GM19023 (cell line): Measurements from ENCODE around the gene REC8.
A peak's percentile ranks its signal among the peaks of the same experiment; 100 is the strongest.

ENCODE experiments used
- ATAC-seq: cut with Tn5 transposase; IDR thresholded peaks from one replicate; pipeline ENCODE4 v1.9.1; 2021; ENCODE audit warnings: mild to moderate bottlenecking, moderate library complexity; ENCODE audit not compliant: unreplicated experiment

Gene REC8

DNA sequence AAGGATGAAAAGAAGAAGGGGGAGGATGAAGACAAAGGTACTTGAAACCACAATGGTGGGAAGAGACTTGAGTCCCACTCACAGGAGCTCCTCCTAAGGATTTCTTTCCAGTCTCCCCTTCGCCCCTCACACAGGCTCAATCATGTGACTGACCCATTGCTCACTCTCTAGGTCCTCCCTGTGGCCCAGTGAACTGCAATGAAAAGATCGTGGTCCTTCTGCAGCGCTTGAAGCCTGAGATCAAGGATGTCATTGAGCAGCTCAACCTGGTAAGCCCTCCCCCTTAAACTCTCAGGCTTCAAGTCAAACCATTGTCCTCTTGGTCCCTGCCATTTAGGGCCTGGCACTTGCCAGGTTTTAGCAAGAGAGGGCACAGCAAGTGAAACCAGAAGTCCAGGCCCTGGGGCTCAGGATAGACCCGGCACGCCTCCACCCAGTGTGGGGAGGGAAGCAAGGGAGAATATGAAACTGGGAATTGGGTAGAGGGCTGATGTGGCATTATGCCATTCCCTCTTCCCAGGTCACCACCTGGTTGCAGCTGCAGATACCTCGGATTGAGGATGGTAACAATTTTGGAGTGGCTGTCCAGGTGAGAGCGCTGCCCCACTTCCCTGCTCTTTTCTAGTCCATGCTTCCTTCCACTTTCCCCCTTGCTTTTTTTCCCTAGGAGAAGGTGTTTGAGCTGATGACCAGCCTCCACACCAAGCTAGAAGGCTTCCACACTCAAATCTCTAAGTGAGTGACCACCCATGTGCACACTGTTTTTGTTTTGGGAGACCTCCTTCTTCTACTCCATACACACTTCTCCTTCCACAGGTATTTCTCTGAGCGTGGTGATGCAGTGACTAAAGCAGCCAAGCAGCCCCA is 34.1 kb upstream of the REC8 start:
- no peak for ATAC-seq

- ATAC-seq, result no peak
Observed at GRCh38 chr14:24138396-24139271, 33.2 kb upstream of the REC8 start.

- no peak for ATAC-seq
Observed at GRCh38 chr14:24139272-24139934, 32.5 kb upstream of the REC8 start.

GRCh38 chr14:24141097-24141880 is 30.6 kb upstream of the REC8 start, which contains the start of gene EMC9:
Gene EMC9 (minus strand): TSS chr14:24141591. CDS start chr14:24141304, 287 bp downstream.
- peak; percentile 89 for ATAC-seq

DNA sequence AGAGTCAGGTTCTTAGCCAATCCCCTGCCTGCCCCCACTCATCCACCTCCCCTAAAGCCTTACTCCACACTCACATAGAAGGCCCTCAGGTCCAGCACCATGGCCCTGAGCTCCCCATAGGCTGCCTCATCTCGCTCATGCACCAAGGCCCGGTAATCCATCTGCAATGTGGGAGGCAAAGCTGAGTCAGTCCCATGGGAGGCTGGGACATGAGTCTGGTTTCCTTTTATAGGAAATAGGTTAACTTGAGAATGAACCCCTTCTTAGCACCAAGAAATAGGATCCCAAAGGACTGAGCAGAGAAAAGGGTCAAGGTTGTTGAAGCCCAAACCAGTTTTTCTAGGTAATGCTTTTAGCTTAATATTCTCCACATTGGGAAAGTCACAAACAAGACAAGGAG is 28.4 kb upstream of the REC8 start:
- no peak for ATAC-seq

- ATAC-seq, result no peak
Observed at GRCh38 chr14:24144451-24144850, 27.4 kb upstream of the REC8 start.

GRCh38 chr14:24145219-24145618 is 26.7 kb upstream of the REC8 start:
- ATAC-seq, result no peak

DNA sequence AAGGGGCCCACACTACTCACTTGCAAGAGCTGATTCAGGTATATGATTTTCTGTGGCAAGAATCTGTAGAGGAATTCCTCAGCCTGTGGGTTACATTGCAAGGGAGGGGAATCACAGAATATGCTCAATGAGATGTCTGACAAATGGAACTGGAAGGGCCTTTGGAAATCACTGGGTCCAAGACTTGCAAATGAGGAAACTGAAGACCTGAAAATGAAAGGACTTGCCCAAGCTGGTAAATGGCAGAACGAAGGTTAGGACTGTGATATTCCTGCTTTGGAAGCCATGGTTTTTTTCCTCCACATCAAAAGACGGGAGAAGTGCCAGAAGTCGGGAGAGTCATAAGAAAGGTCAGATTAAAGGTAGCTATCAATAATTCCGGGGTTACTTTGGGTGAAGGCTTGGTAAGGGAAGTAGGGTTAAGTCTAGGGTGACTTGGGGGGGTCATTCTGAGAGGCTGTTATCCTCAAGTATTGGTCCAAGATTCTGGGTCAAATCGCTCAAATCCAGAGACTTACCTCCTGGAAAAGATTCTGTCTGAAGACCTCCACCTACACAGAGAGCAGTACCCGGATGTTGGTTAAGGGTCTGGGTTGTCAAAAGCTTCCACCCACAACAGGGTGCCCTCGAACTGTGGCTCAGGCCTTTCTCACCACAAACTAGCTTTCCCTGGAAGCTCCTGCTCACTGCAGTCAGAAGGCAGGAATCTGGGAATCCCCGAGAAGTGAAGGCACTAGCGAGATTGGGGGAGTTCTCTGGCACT is 26.0 kb upstream of the REC8 start:
- no peak for ATAC-seq

DNA sequence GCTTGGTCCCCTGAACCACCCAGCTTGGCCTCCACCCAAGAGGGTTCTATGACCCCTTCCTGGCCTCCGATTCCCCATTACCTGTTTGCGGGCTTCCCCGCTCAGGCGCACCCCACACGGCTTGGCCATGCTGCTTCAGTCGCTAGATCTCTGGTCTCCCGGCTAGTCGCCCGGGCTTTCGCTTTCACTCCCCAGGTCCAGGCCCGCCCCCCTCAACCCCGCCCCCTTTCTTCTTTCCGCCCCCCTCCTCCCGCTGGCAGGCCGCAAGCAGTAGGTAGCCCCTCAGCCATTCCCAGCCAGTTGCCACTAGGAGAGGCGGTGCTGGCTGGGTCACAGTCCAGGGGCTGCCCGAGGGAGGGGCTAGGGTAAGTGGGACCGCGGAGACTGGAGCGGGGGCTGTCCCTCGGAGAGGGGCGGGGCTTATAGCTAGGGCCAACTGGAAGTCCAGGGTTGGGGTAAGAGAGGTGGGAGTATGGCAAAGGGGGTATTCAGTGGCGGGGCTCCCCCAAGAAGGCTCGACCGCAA is 25.4 kb upstream of the REC8 start, which contains the start of gene PSME2:
Gene PSME2 (minus strand): TSS at position 158 of the 525 bp plus-strand sequence. CDS start 29 bp downstream, at position 129.
- peak; percentile 69 for ATAC-seq

GRCh38 chr14:24146978-24147760 is 24.7 kb upstream of the REC8 start, which contains the start of gene RNF31:
Gene RNF31 (plus strand): TSS chr14:24147498. CDS start chr14:24147699, 201 bp downstream.
- peak; percentile 87 for ATAC-seq

- no peak for ATAC-seq
Observed at GRCh38 chr14:24147761-24148428, 24.0 kb upstream of the REC8 start.

DNA sequence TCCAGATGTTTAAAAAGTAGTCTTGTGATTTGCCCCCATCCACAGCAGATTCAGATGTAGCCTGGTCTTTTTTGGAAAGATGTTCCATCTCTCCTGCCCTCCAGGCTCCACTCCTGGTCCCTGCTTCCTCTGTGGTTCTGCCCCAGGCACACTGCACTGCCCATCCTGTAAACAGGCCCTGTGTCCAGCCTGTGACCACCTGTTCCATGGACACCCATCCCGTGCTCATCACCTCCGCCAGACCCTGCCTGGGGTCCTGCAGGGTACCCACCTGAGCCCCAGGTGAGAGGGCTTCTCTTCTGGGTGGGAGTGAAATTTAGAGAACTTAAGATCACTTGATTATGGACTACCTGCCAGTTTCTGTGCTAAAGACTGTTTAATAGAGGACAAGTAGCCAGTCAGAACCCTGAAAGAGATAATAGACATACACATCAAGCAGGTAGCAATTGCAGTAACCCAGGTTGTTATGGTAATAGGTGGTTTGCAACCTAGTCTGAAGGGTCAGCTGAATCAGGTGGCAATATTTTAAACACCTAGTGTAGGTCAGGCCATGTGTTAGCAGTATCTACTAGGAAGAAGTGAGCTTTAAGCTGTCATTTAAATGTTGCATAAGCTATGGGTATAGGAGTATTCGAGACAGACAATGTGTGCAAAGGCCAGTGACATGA is 22.4 kb upstream of the REC8 start:
- no peak for ATAC-seq

DNA sequence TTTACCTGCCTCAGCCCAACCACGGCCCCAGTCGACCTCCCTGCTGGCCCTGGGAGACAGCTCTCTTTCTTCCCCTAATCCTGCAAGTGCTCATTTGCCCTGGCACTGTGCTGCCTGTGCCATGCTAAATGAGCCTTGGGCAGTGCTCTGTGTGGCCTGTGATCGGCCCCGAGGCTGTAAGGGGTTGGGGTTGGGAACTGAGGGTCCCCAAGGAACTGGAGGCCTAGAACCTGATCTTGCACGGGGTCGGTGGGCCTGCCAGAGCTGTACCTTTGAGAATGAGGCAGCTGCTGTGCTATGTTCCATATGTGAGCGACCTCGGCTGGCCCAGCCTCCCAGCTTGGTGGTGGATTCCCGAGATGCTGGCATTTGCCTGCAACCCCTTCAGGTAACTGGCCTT is 21.8 kb upstream of the REC8 start:
- no peak for ATAC-seq

DNA sequence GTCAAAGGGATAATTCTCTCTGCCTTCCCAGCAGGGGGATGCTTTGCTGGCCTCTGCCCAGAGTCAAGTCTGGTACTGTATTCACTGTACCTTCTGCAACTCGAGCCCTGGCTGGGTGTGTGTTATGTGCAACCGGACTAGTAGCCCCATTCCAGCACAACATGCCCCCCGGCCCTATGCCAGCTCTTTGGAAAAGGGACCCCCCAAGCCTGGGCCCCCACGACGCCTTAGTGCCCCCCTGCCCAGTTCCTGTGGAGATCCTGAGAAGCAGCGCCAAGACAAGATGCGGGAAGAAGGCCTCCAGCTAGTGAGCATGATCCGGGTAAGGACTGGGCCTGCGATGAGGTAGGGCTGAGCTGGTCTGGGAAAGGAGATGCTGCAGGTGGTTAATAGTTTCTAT is 21.3 kb upstream of the REC8 start:
- no peak for ATAC-seq

DNA sequence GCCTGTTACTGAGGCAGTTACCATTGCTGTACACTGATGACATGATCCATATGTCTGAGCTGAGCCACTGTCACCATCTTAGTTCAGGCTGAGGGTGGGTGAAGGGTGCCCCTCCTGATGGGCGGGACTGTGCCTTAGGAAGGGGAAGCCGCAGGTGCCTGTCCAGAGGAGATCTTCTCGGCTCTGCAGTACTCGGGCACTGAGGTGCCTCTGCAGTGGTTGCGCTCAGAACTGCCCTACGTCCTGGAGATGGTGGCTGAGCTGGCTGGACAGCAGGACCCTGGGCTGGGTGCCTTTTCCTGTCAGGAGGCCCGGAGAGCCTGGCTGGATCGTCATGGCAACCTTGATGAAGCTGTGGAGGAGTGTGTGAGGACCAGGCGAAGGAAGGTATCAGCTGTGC is 20.9 kb upstream of the REC8 start:
- no peak for ATAC-seq

GRCh38 chr14:24151404-24152080 is 20.3 kb upstream of the REC8 start:
- ATAC-seq, result no peak

DNA sequence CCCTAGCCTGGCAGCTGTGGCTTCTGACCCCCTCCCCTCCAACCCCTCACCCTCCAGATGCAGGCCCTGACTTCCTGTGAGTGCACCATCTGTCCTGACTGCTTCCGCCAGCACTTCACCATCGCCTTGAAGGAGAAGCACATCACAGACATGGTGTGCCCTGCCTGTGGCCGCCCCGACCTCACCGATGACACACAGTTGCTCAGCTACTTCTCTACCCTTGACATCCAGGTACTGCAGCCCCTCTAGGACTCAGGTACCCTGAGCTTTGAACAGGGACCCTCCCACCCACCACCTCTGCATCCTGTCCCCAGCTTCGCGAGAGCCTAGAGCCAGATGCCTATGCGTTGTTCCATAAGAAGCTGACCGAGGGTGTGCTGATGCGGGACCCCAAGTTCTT is 16.8 kb upstream of the REC8 start:
- ATAC-seq, result no peak
